NB4 (cell line): ENCODE results near the gene RECQL5.
A peak's percentile ranks its signal among the peaks of the same experiment; 100 is the strongest.

Experiments
- DNase-seq: peaks from one replicate; pipeline ENCODE4 v3.0.0; 2010; ENCODE audit warnings: low read depth
- H3K4me3 ChIP-seq: one replicate; pipeline ENCODE4 v1.5.1; 2011; ENCODE audit warnings: mild to moderate bottlenecking, low read depth, low read length, moderate library complexity
- CTCF ChIP-seq: IDR thresholded peaks from one replicate; pipeline ENCODE4 v1.5.1; 2012; ENCODE audit warnings: low read depth, low read length
- MAX ChIP-seq: IDR thresholded peaks from 2 replicates; pipeline ENCODE4 v1.6.1; 2011; ENCODE audit warnings: low read depth, low read length
- MYC ChIP-seq: IDR thresholded peaks from 2 replicates; pipeline ENCODE4 v1.6.1; 2011; ENCODE audit warnings: low read depth, low read length
- POLR2A ChIP-seq: IDR thresholded peaks from 2 replicates; pipeline ENCODE4 v1.6.1; 2011; ENCODE audit warnings: mild to moderate bottlenecking; ENCODE audit not compliant: insufficient read length; ENCODE audit errors: extremely low read depth

The RECQL5 gene

GRCh38 chr17:75664099-75664549 lies 2.8 kb downstream of the RECQL5 start:
- TF ChIP-seq MAX = no peak
- TF ChIP-seq POLR2A = no peak
- no peak for TF ChIP-seq MYC
- TF ChIP-seq CTCF = no peak
- DNase-seq = no peak
- H3K4me3 ChIP-seq = no peak overlapping the region

DNA sequence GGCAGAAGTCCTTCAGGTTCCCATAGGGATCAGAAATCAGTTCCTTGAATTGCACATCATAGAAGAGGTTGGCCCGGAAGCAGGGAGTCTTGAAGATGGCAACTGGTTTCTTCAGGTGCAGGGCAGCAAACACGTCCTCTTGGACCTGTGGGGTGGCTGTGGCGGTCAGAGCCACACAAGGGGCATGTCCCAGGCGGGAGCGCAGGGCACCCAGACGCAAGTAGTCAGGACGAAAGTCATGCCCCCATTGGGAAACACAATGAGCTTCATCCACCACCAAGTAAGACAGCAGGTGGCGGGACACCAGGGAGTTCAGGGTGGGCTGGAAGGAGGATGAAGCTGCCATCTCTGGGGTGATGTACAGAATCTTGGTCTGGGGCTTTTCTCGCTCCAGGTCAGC lies 4.4 kb downstream of the RECQL5 start:
- TF ChIP-seq POLR2A = no peak
- no peak for TF ChIP-seq MYC
- TF ChIP-seq CTCF = no peak
- DNase-seq = no peak
- no peak overlapping the region for H3K4me3 ChIP-seq

GRCh38 chr17:75661531-75661930 lies 5.4 kb downstream of the RECQL5 start:
- DNase-seq = no peak
- no peak overlapping the region for H3K4me3 ChIP-seq
- no peak for TF ChIP-seq MYC
- no peak for TF ChIP-seq POLR2A
- no peak for TF ChIP-seq MAX
- no peak for TF ChIP-seq CTCF

- no peak for DNase-seq
- H3K4me3 ChIP-seq = no peak overlapping the region
- TF ChIP-seq CTCF (no peak), MAX (no peak), POLR2A (no peak), MYC (no peak)
Measured at GRCh38 chr17:75658237-75658636, 8.7 kb downstream of the RECQL5 start.

DNA sequence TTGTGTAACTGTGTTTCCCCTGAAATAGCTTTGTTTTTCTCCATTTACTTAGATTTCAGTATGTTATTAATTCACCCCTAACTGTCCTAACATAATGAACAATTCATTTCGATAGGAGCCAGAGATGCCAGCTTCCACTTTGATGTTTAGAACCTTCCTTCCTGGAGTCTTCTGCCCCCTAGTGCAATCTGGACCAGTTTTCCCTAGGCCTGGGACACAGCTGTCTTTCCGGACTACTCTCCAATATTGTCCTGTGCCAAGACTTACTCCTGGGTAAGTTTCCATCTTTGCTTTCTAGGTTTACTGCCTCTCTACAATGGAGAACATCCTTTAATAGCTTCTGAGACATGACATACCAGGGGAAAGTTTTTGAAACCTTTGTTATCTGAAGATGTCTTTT lies 12.8 kb downstream of the RECQL5 start:
- no peak for TF ChIP-seq POLR2A
- no peak for TF ChIP-seq MAX
- TF ChIP-seq MYC = no peak
- TF ChIP-seq CTCF = no peak
- no peak for DNase-seq
- H3K4me3 ChIP-seq = no peak overlapping the region

DNA sequence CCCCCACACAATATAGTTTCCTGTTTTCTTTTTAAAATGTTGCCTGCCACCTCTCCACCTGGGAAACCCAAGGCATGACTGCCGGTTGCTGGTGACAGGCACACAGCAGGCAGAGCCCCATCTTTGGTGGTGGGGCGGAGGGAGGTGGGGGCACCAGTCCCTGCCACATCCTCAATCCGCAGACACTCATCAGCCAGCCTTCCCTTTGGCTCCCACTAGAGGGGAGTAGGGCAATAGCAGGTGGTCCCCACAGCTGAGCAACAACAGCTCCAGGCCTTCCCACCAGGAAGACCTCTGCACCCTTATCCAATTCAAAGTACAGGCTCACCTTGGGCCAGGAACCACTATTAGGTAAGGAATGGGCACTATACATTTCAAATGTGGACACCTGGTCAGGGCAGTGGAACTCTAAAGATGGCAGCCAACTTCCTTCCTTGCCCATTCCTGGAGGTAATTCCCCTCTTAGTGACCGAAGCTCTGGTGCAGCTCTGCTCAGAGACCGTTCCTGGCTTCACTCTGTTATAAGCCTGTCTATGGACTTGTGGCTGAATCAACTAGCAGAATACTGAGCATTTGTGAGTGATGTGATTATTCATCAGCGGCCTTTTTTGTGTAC lies 13.9 kb downstream of the RECQL5 start:
- peak; percentile 51 for DNase-seq
- TF ChIP-seq MYC = no peak
- no peak for TF ChIP-seq POLR2A
- TF ChIP-seq CTCF = peak; percentile 90
- TF ChIP-seq MAX = 0 out of 2 replicates have a peak, but pooled peaks have one; percentile 15
- no peak overlapping the region for H3K4me3 ChIP-seq
